Inflammatory macrophage treated with lipopolysaccharide for 4 hours (primary cell): ENCODE results near the gene ACAD10.
A peak's percentile ranks its signal among the peaks of the same experiment; 100 is the strongest.
"Not testable (repeated sequence)": the region's sequence is repeated elsewhere in the genome, so short reads cannot be mapped to it uniquely, and the experiment has no call there.

Experiments used
- DNase-seq: peaks from one replicate; pipeline ENCODE4 v3.0.0-alpha.2; 2020

The ACAD10 gene

GRCh38 chr12:111685811-111686573 is at the start of gene ACAD10, which contains the start of gene BRAP:
Gene ACAD10, plus strand, starts transcription at chr12:111686053. Its CDS starts 6,657 bp downstream, at chr12:111692710.
Gene BRAP, minus strand, starts transcription at chr12:111685956. Its CDS starts 164 bp downstream, at chr12:111685792.
- DNase-seq: peak; percentile 96

- DNase-seq: no peak
Measured at GRCh38 chr12:111636209-111636945, 49.5 kb upstream of the ACAD10 start.

- DNase-seq: no peak
Measured at GRCh38 chr12:111638556-111638955, 47.3 kb upstream of the ACAD10 start.

GRCh38 chr12:111640506-111640905 is 45.3 kb upstream of the ACAD10 start:
- DNase-seq: no peak

GRCh38 chr12:111642681-111643426 is 43.0 kb upstream of the ACAD10 start:
- no peak for DNase-seq

- no peak for DNase-seq
Measured at GRCh38 chr12:111643427-111643826, 42.4 kb upstream of the ACAD10 start.

GRCh38 chr12:111645433-111645832 is 40.4 kb upstream of the ACAD10 start:
- DNase-seq: no peak

- DNase-seq: peak; percentile 64
Measured at GRCh38 chr12:111650912-111651311, 34.9 kb upstream of the ACAD10 start.

GRCh38 chr12:111652530-111652929 is 33.3 kb upstream of the ACAD10 start:
- DNase-seq: not testable (repeated sequence)

GRCh38 chr12:111653596-111653995 is 32.3 kb upstream of the ACAD10 start:
- no peak for DNase-seq

- DNase-seq: no peak
Measured at GRCh38 chr12:111655356-111655755, 30.5 kb upstream of the ACAD10 start.

GRCh38 chr12:111656016-111656415 is 29.8 kb upstream of the ACAD10 start:
- no peak for DNase-seq

- no peak for DNase-seq
Measured at GRCh38 chr12:111664499-111664898, 21.4 kb upstream of the ACAD10 start.

- no peak for DNase-seq
Measured at GRCh38 chr12:111664961-111665865, 20.6 kb upstream of the ACAD10 start.

- no peak for DNase-seq
Measured at GRCh38 chr12:111672822-111673381, 13.0 kb upstream of the ACAD10 start.

- peak; percentile 15 for DNase-seq
Measured at GRCh38 chr12:111673503-111673902, 12.3 kb upstream of the ACAD10 start.

- DNase-seq: no peak
Measured at GRCh38 chr12:111677186-111677585, 8.7 kb upstream of the ACAD10 start.

- not testable (repeated sequence) for DNase-seq
Measured at GRCh38 chr12:111684485-111685198, 1.2 kb upstream of the ACAD10 start.

- no peak for DNase-seq
Measured at GRCh38 chr12:111685322-111685810, 487 bp upstream of the ACAD10 start.

- DNase-seq: peak; percentile 23
Measured at GRCh38 chr12:111686574-111687105, 787 bp downstream of the ACAD10 start.

GRCh38 chr12:111687255-111687654 is 1.4 kb downstream of the ACAD10 start:
- no peak for DNase-seq
